Endodermal cell (in vitro differentiated cells): ENCODE results near the gene KIF25. TPM values are rescaled to one million over a fixed set of nuclear protein-coding genes. Genes with fewer than 3 reads are reported as not detected.

Experiments
- DNase-seq: peaks from one replicate; pipeline ENCODE4 v3.0.0-alpha.2; 2017
- H3K27ac ChIP-seq: 2 replicates; pipeline ENCODE4 v1.5.1; 2013; ENCODE audit warnings: mild to moderate bottlenecking, low read depth, low read length, moderate library complexity
- H3K27me3 ChIP-seq: 2 replicates; pipeline ENCODE4 v1.6.1; 2013; ENCODE audit warnings: mild to moderate bottlenecking, low read length, moderate library complexity; ENCODE audit not compliant: insufficient read depth, control insufficient read depth, poor library complexity, severe bottlenecking
- H3K36me3 ChIP-seq: 2 replicates; pipeline ENCODE4 v1.7.0; 2013; ENCODE audit warnings: mild to moderate bottlenecking, low read length, moderate library complexity; ENCODE audit not compliant: control insufficient read depth, insufficient read depth
- H3K4me1 ChIP-seq: one replicate; pipeline ENCODE4 v1.7.0; 2013; ENCODE audit warnings: low read length; ENCODE audit not compliant: control insufficient read depth, insufficient read depth
- H3K4me3 ChIP-seq: 2 replicates; pipeline ENCODE4 v1.5.1; 2013; ENCODE audit warnings: mild to moderate bottlenecking, low read length, moderate library complexity
- H3K9ac ChIP-seq: 2 replicates; pipeline ENCODE4 v1.6.1; 2013; ENCODE audit warnings: mild to moderate bottlenecking, low read length, moderate library complexity; ENCODE audit not compliant: poor library complexity, severe bottlenecking; ENCODE audit errors: extremely low read depth
- H3K9me3 ChIP-seq: 2 replicates; pipeline ENCODE4 v1.6.1; 2013; ENCODE audit warnings: mild to moderate bottlenecking, low read length, moderate library complexity; ENCODE audit not compliant: control insufficient read depth
- H3K27ac Mint-ChIP-seq: 2 replicates; pipeline ENCODE4 v1.8.0; 2020; ENCODE audit warnings: mixed read lengths
- H3K27me3 Mint-ChIP-seq: 2 replicates; pipeline ENCODE4 v1.8.0; 2021; ENCODE audit warnings: mild to moderate bottlenecking, mixed read lengths; ENCODE audit not compliant: insufficient read depth
- H3K36me3 Mint-ChIP-seq: 2 replicates; pipeline ENCODE4 v1.8.0; 2020; ENCODE audit warnings: low read depth, mixed read lengths
- H3K4me1 Mint-ChIP-seq: 2 replicates; pipeline ENCODE4 v1.8.0; 2020; ENCODE audit warnings: mixed read lengths
- H3K4me3 Mint-ChIP-seq: 2 replicates; pipeline ENCODE4 v1.8.0; 2020; ENCODE audit warnings: mild to moderate bottlenecking, moderate library complexity, mixed read lengths
- H3K9me3 Mint-ChIP-seq: 2 replicates; pipeline ENCODE4 v1.8.0; 2020; ENCODE audit warnings: mild to moderate bottlenecking, mixed read lengths
- WGBS, 2 experiments: methylation state at CpG; one replicate each; pipeline versions ENCODE4 v1.1.5 to v1.1.7; 2013; ENCODE audit warnings: missing lambda C conversion rate in 2 of 2, mixed read lengths in 1 of 2; ENCODE audit not compliant: insufficient coverage in 1 of 2, insufficient read length in 1 of 2; 5-methylcytosine and 5-hydroxymethylcytosine counted together
- total RNA-seq, 2 donors: library from RNA; stranded (reverse); fragmentation: NEBNext Ultra II Directional in 1 of 2; extraction: Animal tissue kit (Norgen Biotek cat#: 25700) in 1 of 2; gene quantifications; 2 replicates in 1 of 2; 3 replicates in 1 of 2; pipeline ENCODE4 v1.2.1, GENCODE V29; 2021
- TF ChIP-seq, protein P1 (sequence below): fragments of 200-600 bp; sonication (generic); conservative IDR thresholded peaks from 2 replicates; pipeline ENCODE4 v1.5.0; 2021; ENCODE audit warnings: antibody characterized with exemption, mild to moderate bottlenecking

Gene KIF25
- total RNA-seq, 2 donors from 2014 or later, result 1.3 TPM; not detected in 1

- H3K4me3 Mint-ChIP-seq, result no peak overlapping the region
- 94 to 95% methylated on average over 10 to 11 of the region's 11 CpGs for WGBS, 2 experiments
- no peak for DNase-seq
- H3K9me3 Mint-ChIP-seq, result no peaks in the 10 kb centered on the region
- H3K27me3 Mint-ChIP-seq, result peaks cover under 1% of the 10 kb centered on the region
- H3K27me3 ChIP-seq, result no peaks in the 10 kb centered on the region
- no peak overlapping the region for H3K4me3 ChIP-seq
- H3K36me3 ChIP-seq, result no peaks in the 10 kb centered on the region
- no peak overlapping the region for H3K27ac Mint-ChIP-seq
- H3K4me1 ChIP-seq, result no peaks in the 10 kb centered on the region
- no peaks in the 10 kb centered on the region for H3K9me3 ChIP-seq
- no peak overlapping the region for H3K27ac ChIP-seq
- H3K4me1 Mint-ChIP-seq, result peaks cover under 1% of the 10 kb centered on the region
- no peak overlapping the region for H3K9ac ChIP-seq
- H3K36me3 Mint-ChIP-seq, result no peaks in the 10 kb centered on the region
- TF ChIP-seq, protein P1, sequence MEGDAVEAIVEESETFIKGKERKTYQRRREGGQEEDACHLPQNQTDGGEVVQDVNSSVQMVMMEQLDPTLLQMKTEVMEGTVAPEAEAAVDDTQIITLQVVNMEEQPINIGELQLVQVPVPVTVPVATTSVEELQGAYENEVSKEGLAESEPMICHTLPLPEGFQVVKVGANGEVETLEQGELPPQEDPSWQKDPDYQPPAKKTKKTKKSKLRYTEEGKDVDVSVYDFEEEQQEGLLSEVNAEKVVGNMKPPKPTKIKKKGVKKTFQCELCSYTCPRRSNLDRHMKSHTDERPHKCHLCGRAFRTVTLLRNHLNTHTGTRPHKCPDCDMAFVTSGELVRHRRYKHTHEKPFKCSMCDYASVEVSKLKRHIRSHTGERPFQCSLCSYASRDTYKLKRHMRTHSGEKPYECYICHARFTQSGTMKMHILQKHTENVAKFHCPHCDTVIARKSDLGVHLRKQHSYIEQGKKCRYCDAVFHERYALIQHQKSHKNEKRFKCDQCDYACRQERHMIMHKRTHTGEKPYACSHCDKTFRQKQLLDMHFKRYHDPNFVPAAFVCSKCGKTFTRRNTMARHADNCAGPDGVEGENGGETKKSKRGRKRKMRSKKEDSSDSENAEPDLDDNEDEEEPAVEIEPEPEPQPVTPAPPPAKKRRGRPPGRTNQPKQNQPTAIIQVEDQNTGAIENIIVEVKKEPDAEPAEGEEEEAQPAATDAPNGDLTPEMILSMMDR, result no peak
Observed at GRCh38 chr6:168064226-168064807, 66.8 kb downstream of the KIF25 start.

GRCh38 chr6:168067081-168067759 lies 69.7 kb downstream of the KIF25 start:
- Histone ChIP-seq H3K4me3 (no peak overlapping the region), H3K9ac (no peak overlapping the region), H3K4me1 (no peaks in the 10 kb centered on the region), H3K27ac (no peak overlapping the region), H3K9me3 (no peaks in the 10 kb centered on the region), H3K27me3 (no peaks in the 10 kb centered on the region), H3K36me3 (no peaks in the 10 kb centered on the region)
- peaks cover 2% of the 10 kb centered on the region for H3K27me3 Mint-ChIP-seq
- TF ChIP-seq, protein P1, result no peak
- H3K36me3 Mint-ChIP-seq, result no peaks in the 10 kb centered on the region
- 90 to 93% methylated on average over 11 to 24 of the region's 24 CpGs for WGBS, 2 experiments
- no peak overlapping the region for H3K27ac Mint-ChIP-seq
- no peaks in the 10 kb centered on the region for H3K9me3 Mint-ChIP-seq
- H3K4me3 Mint-ChIP-seq, result no peak overlapping the region
- DNase-seq, result no peak
- H3K4me1 Mint-ChIP-seq, result no peaks in the 10 kb centered on the region

DNA sequence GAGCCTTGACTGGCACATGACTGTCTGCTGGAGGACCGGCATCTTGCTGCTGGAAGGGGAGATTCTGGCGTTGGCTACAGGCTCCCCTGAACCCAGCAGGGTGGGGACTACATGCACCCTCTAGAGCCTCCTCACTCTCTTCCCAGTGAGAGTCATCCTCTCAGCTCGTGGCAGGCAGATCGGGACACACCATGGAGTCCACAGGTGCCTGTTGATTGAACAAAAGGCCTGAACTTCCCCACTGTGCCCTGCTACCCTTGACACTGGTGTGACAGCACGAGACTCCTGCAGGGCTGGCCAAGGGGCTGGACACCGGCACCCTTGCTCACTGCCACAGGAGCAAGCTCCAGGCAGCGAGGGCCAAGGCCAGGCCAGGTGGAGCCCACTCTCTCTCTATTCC lies 73.3 kb downstream of the KIF25 start:
- Mint-ChIP-seq H3K9me3 (no peaks in the 10 kb centered on the region), H3K4me3 (no peak overlapping the region), H3K27me3 (peaks cover 2% of the 10 kb centered on the region), H3K4me1 (no peaks in the 10 kb centered on the region), H3K27ac (no peak overlapping the region), H3K36me3 (no peaks in the 10 kb centered on the region)
- H3K4me3 ChIP-seq, result no peak overlapping the region
- no peak for DNase-seq
- H3K27me3 ChIP-seq, result no peaks in the 10 kb centered on the region
- no peaks in the 10 kb centered on the region for H3K9me3 ChIP-seq
- H3K27ac ChIP-seq, result no peak overlapping the region
- 83 to 87% methylated on average over 6 to 7 of the region's 7 CpGs for WGBS, 2 experiments
- H3K36me3 ChIP-seq, result no peaks in the 10 kb centered on the region
- H3K4me1 ChIP-seq, result no peaks in the 10 kb centered on the region
- no peak overlapping the region for H3K9ac ChIP-seq
- TF ChIP-seq, protein P1, result no peak
